CD14-positive monocyte (primary cell): ENCODE measurements around the gene STX1A. TPM values are rescaled to one million over a fixed set of nuclear protein-coding genes. Genes with fewer than 3 reads are reported as not detected.
A peak's percentile ranks its signal among the peaks of the same experiment; 100 is the strongest.
"Not testable (repeated sequence)": the region's sequence is repeated elsewhere in the genome, so short reads cannot be mapped to it uniquely, and the experiment has no call there.

Experiments
- DNase-seq, 3 donors: peaks; one replicate each; pipeline ENCODE4 v3.0.0-alpha.2; 2011 to 2022
- H2AFZ ChIP-seq: 2 replicates; pipeline ENCODE4 v1.6.0; 2012; ENCODE audit warnings: mild to moderate bottlenecking, low read depth, low read length, inconsistent platforms; ENCODE audit not compliant: insufficient read depth, poor library complexity, severe bottlenecking
- H3K27ac ChIP-seq, 2 donors: 1 replicate in 1 of 2; 2 replicates in 1 of 2; pipeline ENCODE4 v1.5.1; 2012 to 2013; ENCODE audit warnings: low read length in 2 of 2, control low read depth in 1 of 2, inconsistent platforms in 1 of 2, low read depth in 1 of 2, mild to moderate bottlenecking in 1 of 2
- H3K27me3 ChIP-seq, 2 donors: one replicate each; pipeline versions ENCODE4 v1.6.0 to v1.6.1; 2011 to 2013; ENCODE audit warnings: low read length in 2 of 2; ENCODE audit not compliant: control insufficient read depth in 2 of 2, insufficient read depth in 2 of 2
- H3K36me3 ChIP-seq, 2 donors: replicated peaks in 1 of 2; 1 replicate in 1 of 2; 2 replicates in 1 of 2; pipeline versions ENCODE4 v1.5.1 to v1.6.1; 2012 to 2013; ENCODE audit warnings: low read length in 2 of 2, control low read depth in 1 of 2, inconsistent platforms in 1 of 2, mild to moderate bottlenecking in 1 of 2; ENCODE audit not compliant: insufficient read depth in 2 of 2, control insufficient read depth in 1 of 2
- H3K4me1 ChIP-seq, 2 donors: 1 replicate in 1 of 2; 2 replicates in 1 of 2; pipeline versions ENCODE4 v1.5.1 to v1.6.1; 2012 to 2013; ENCODE audit warnings: low read length in 2 of 2, control low read depth in 1 of 2, inconsistent platforms in 1 of 2, mild to moderate bottlenecking in 1 of 2, moderate library complexity in 1 of 2; ENCODE audit not compliant: insufficient read depth in 2 of 2, control insufficient read depth in 1 of 2
- H3K4me2 ChIP-seq: replicated peaks from 2 replicates; pipeline ENCODE3; 2012; ENCODE audit warnings: low read length, moderate library complexity, mild to moderate bottlenecking; ENCODE audit not compliant: poor library complexity, severe bottlenecking; ENCODE audit errors: extremely low read depth
- H3K4me3 ChIP-seq, 3 experiments: fragments of 200-600 bp in 1 of 3; sonication (generic) in 1 of 3; replicated peaks in 1 of 3; 1 replicate in 2 of 3; 2 replicates in 1 of 3; pipeline ENCODE4 v1.5.1; 2011 to 2013; ENCODE audit warnings: low read length in 3 of 3, mild to moderate bottlenecking in 3 of 3, control low read depth in 2 of 3, low read depth in 2 of 3, inconsistent platforms in 1 of 3, moderate library complexity in 1 of 3
- H3K79me2 ChIP-seq: 2 replicates; pipeline ENCODE4 v1.6.0; 2012; ENCODE audit warnings: mild to moderate bottlenecking, control low read depth, inconsistent platforms, low read length, moderate library complexity; ENCODE audit not compliant: insufficient read depth
- H3K9ac ChIP-seq: 2 replicates; pipeline ENCODE4 v1.6.0; 2017; ENCODE audit warnings: low read length, mild to moderate bottlenecking; ENCODE audit not compliant: insufficient read depth, poor library complexity, severe bottlenecking
- H3K9me3 ChIP-seq, 2 donors: replicated peaks in 1 of 2; 1 replicate in 1 of 2; 2 replicates in 1 of 2; pipeline versions ENCODE4 v1.5.1 to v1.6.1; 2012 to 2013; ENCODE audit warnings: low read length in 2 of 2, control low read depth in 1 of 2; ENCODE audit not compliant: control insufficient read depth in 1 of 2, insufficient read depth in 1 of 2
- H4K20me1 ChIP-seq: 2 replicates; pipeline ENCODE4 v1.6.0; 2012; ENCODE audit warnings: mild to moderate bottlenecking, low read length, control low read depth, moderate library complexity; ENCODE audit not compliant: insufficient read depth
- H3K27ac Mint-ChIP-seq, 7 donors: one replicate each; pipeline ENCODE4 v1.8.0; 2020; ENCODE audit warnings: mild to moderate bottlenecking in 7 of 7, mixed read lengths in 7 of 7, moderate library complexity in 6 of 7, inconsistent platforms in 2 of 7
- H3K27me3 Mint-ChIP-seq, 3 donors: one replicate each; pipeline ENCODE4 v1.8.0; 2021 to 2022; ENCODE audit warnings: low read depth in 3 of 3, mild to moderate bottlenecking in 3 of 3, mixed read lengths in 3 of 3, moderate library complexity in 3 of 3, inconsistent platforms in 1 of 3
- H3K36me3 Mint-ChIP-seq, 2 donors: one replicate each; pipeline ENCODE4 v1.8.0; 2020; ENCODE audit warnings: mixed read lengths in 2 of 2, inconsistent platforms in 1 of 2, mild to moderate bottlenecking in 1 of 2
- H3K4me1 Mint-ChIP-seq: one replicate; pipeline ENCODE4 v1.8.0; 2020; ENCODE audit warnings: mild to moderate bottlenecking, mixed read lengths
- H3K4me3 Mint-ChIP-seq, 2 donors: one replicate each; pipeline ENCODE4 v1.8.0; 2020; ENCODE audit warnings: mild to moderate bottlenecking in 2 of 2, mixed read lengths in 2 of 2, moderate library complexity in 1 of 2
- H3K9me3 Mint-ChIP-seq, 7 donors: one replicate each; pipeline ENCODE4 v1.8.0; 2020 to 2022; ENCODE audit warnings: mixed read lengths in 7 of 7, mild to moderate bottlenecking in 6 of 7, moderate library complexity in 6 of 7, inconsistent platforms in 2 of 7
- CTCF ChIP-seq: fragments of 200-600 bp; IDR thresholded peaks from one replicate; pipeline ENCODE4 v1.8.0; 2022; ENCODE audit warnings: antibody characterized with exemption, mild to moderate bottlenecking
- WGBS: methylation state at CpG from one replicate; pipeline ENCODE4 v1.1.5; 2013; ENCODE audit warnings: missing lambda C conversion rate; ENCODE audit not compliant: insufficient coverage; 5-methylcytosine and 5-hydroxymethylcytosine counted together
- intact Hi-C, 2 donors: fragments of 100-400 bp; cut with micrococcal nuclease; formaldehyde crosslinking; loops; one replicate each; pipeline versions ENCODE4 v1.15.0 to v1.15.1; 2023
- polyA plus RNA-seq, 3 donors: library from polyadenylated mRNA; depleted of rRNA in 1 of 3; unstranded in 2 of 3; stranded (reverse) in 1 of 3; fragments of 300-500 nt in 2 of 3; fragments of >200 nt in 1 of 3; fragmentation: Illumina TruSeq in 2 of 3; gene quantifications; 1 replicate in 2 of 3; 2 replicates in 1 of 3; pipeline ENCODE4 v1.2.3, GENCODE V29; 2012 to 2021

Gene STX1A
- polyA plus RNA-seq, 3 donors, result 0.27 to 2.7 (median 0.37) TPM

DNA sequence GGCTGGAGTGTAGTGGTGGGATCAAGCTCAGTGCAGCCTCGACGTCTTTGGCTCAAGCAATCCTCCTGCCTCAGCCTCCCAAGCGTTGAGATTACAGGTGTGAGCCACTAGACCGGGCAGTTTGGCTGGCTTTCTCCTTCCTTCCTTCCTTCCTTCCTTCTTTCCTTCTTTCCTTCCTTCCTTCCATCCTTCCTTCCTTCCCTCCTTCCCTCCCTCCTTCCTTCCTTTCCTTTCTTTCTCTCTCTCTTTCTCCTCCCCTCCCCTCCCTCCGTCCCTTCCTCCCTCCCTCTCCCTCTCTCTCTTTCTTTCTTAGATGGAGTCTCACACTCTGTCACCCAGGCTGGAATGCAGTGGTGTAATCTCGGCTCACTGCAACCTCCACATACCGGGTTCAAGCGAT lies 59.5 kb downstream of the STX1A start:
- Mint-ChIP-seq H3K27ac (no peak overlapping the region), H3K4me1 (no peaks in the 10 kb centered on the region), H3K4me3 (no peak overlapping the region), H3K36me3 (peaks cover 0 to 3% of the 10 kb centered on the region in 2 donors), H3K9me3 (peaks cover 4 to 22% (median 15%) of the 10 kb centered on the region in 7 donors), H3K27me3 (peaks cover 48 to 56% (median 48%) of the 10 kb centered on the region in 3 donors)
- Histone ChIP-seq H3K9me3 (peaks cover 0 to 8% of the 10 kb centered on the region in 2 donors), H3K79me2 (no peaks in the 10 kb centered on the region), H4K20me1 (no peaks in the 10 kb centered on the region), H3K27me3 (peaks cover 0 to 4% of the 10 kb centered on the region in 2 donors), H2AFZ (no peak overlapping the region), H3K4me2 (no peak overlapping the region), H3K9ac (no peak overlapping the region), H3K4me3 (no peak overlapping the region), H3K4me1 (no peaks in the 10 kb centered on the region), H3K36me3 (no peaks in the 10 kb centered on the region), H3K27ac (no peak overlapping the region)
- no peak for TF ChIP-seq CTCF
- intact Hi-C loops, result loop anchor here (5.0 to 10.0 kb wide), 2 partner anchors 33 to 135 kb away; partner anchors contain the start of gene BAZ1B (in 1 of the 2)
- WGBS, result 73% methylated on average over 6 of the region's 8 CpGs
- no peak for DNase-seq

GRCh38 chr7:73655309-73655708 lies 64.2 kb downstream of the STX1A start:
- H3K4me3 ChIP-seq, H3K9me3 Mint-ChIP-seq, H3K9ac ChIP-seq, H3K4me2 ChIP-seq, H2AFZ ChIP-seq, H3K4me1 ChIP-seq, H3K9me3 ChIP-seq, H3K79me2 ChIP-seq, H3K27ac ChIP-seq, H4K20me1 ChIP-seq, H3K36me3 Mint-ChIP-seq, H3K36me3 ChIP-seq, intact Hi-C loops, DNase-seq, H3K4me3 Mint-ChIP-seq, H3K4me1 Mint-ChIP-seq: not testable (repeated sequence)
- Mint-ChIP-seq H3K27me3 (peaks cover 35 to 51% (median 39%) of the 10 kb centered on the region in 3 donors), H3K27ac (peak overlapping the region in 1 of 7 donors; percentile 37)
- WGBS, result no CpG with 5 or more reads among the region's 4 CpGs
- H3K27me3 ChIP-seq, result peaks cover 0 to 15% of the 10 kb centered on the region in 2 donors
